Panc1 (cell line): ENCODE measurements around the gene SEC31A.
"Not testable (repeated sequence)": the region's sequence is repeated elsewhere in the genome, so short reads cannot be mapped to it uniquely, and the experiment has no call there.

Experiments used
- CTCF ChIP-seq: fragments of 450-650 bp; IDR thresholded peaks from 2 replicates; pipeline ENCODE4 v1.5.1; 2017; ENCODE audit warnings: mild to moderate bottlenecking
- POLR2AphosphoS5 ChIP-seq: IDR thresholded peaks from 2 replicates; pipeline ENCODE4 v1.6.1; 2012; ENCODE audit warnings: mild to moderate bottlenecking, low read depth, low read length, moderate library complexity
- SIN3A ChIP-seq: IDR thresholded peaks from 2 replicates; pipeline ENCODE4 v1.6.1; 2012; ENCODE audit warnings: low read depth, mild to moderate bottlenecking, low read length, moderate library complexity, borderline replicate concordance; ENCODE audit not compliant: insufficient read depth
- TCF7L2 ChIP-seq: IDR thresholded peaks from 2 replicates; pipeline ENCODE4 v1.6.1; 2011; ENCODE audit warnings: mild to moderate bottlenecking, low read depth, low read length, inconsistent platforms

- not testable (repeated sequence) for TF ChIP-seq CTCF, POLR2AphosphoS5, TCF7L2, SIN3A
These were observed 57.9 kb downstream of the SEC31A start for GRCh38 chr4:82833060-82833459.
